ENCODE results near the gene INTS11.

Gene INTS11

GRCh38 chr1:1358433-1359271, 34.2 kb upstream of the INTS11 start, which contains the start of gene MXRA8:
MXRA8 (minus strand) TSS chr1:1358555; CDS start chr1:1358504, 51 bp downstream.
- Histone ChIP-seq H3K36me3 (ENCODE audit: control insufficient read depth in 2 of 2, insufficient read depth in 1 of 2, low read length in 2 of 2) (no peaks in the 10 kb centered on the region), H3K4me1 (ENCODE audit: control insufficient read depth, insufficient read depth, low read length) (peaks cover 4% of the 10 kb centered on the region; the same call in 1 of the 2 replicates), H3K4me3 (ENCODE audit: low read depth, low read length) (no peak within 1 kb of the TSS), H3K27ac (ENCODE audit: extremely low read depth, low read depth, low read length) (no peak within 1 kb of the TSS), H3K9me3 (ENCODE audit: control insufficient read depth, insufficient read depth, low read depth, low read length) (no peaks in the 10 kb centered on the region)
- ChIA-PET CTCF (no interaction called here), POLR2A (no interaction called here)
- TF ChIP-seq, protein P1, sequence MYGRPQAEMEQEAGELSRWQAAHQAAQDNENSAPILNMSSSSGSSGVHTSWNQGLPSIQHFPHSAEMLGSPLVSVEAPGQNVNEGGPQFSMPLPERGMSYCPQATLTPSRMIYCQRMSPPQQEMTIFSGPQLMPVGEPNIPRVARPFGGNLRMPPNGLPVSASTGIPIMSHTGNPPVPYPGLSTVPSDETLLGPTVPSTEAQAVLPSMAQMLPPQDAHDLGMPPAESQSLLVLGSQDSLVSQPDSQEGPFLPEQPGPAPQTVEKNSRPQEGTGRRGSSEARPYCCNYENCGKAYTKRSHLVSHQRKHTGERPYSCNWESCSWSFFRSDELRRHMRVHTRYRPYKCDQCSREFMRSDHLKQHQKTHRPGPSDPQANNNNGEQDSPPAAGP (tag by site-specific recombination; IDR thresholded peaks at IDR 0.05): peak; percentile 34; the same call in 1 of the 2 replicates
- TF ChIP-seq ZNF121 (tag by site-specific recombination; IDR thresholded peaks at IDR 0.05): no peak
- TF ChIP-seq SP7 (tag by site-specific recombination; IDR thresholded peaks at IDR 0.05): 0 out of 2 replicates have a peak, but pooled peaks have one; percentile 23
- peak; percentile 6; the same call in 1 of the 2 replicates for TF ChIP-seq KLF1 (tag by site-specific recombination; IDR thresholded peaks at IDR 0.05)
- peak; percentile 33; the same call in 1 of the 2 replicates for TF ChIP-seq SP2 (tag by site-specific recombination; IDR thresholded peaks at IDR 0.05)
- TF ChIP-seq, protein P2, sequence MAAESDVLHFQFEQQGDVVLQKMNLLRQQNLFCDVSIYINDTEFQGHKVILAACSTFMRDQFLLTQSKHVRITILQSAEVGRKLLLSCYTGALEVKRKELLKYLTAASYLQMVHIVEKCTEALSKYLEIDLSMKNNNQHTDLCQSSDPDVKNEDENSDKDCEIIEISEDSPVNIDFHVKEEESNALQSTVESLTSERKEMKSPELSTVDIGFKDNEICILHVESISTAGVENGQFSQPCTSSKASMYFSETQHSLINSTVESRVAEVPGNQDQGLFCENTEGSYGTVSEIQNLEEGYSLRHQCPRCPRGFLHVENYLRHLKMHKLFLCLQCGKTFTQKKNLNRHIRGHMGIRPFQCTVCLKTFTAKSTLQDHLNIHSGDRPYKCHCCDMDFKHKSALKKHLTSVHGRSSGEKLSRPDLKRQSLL (tag by site-specific recombination; IDR thresholded peaks at IDR 0.05): peak; percentile 48; the same call in 1 of the 2 replicates
- TF ChIP-seq ZNF391 (tag by site-specific recombination; IDR thresholded peaks at IDR 0.05; ENCODE audit: borderline replicate concordance, low read depth): no peak
- TF ChIP-seq GLIS1 (tag by site-specific recombination; IDR thresholded peaks at IDR 0.05): peak; percentile 53; the same call in 1 of the 2 replicates
- TF ChIP-seq ZNF830 (tag by site-specific recombination; IDR thresholded peaks at IDR 0.05; ENCODE audit: low read depth): no peak
- TF ChIP-seq ZNF639 (tag by site-specific recombination; IDR thresholded peaks at IDR 0.05): no peak
- peak; percentile 59 for TF ChIP-seq GLIS2 (tag by site-specific recombination; IDR thresholded peaks at IDR 0.05)
- peak; percentile 39; the same call in 1 of the 2 replicates for TF ChIP-seq ZNF629 (tag by site-specific recombination; IDR thresholded peaks at IDR 0.05)
- TF ChIP-seq ZNF426 (tag by site-specific recombination; IDR thresholded peaks at IDR 0.05): no peak
- no peak for TF ChIP-seq ZFP41 (tag by site-specific recombination; IDR thresholded peaks at IDR 0.05; ENCODE audit: borderline replicate concordance)
- 0 out of 2 replicates have a peak, but pooled peaks have one; percentile 19 for TF ChIP-seq ZFHX2 (tag by site-specific recombination; conservative IDR thresholded peaks at IDR 0.05)
- TF ChIP-seq, protein P3, sequence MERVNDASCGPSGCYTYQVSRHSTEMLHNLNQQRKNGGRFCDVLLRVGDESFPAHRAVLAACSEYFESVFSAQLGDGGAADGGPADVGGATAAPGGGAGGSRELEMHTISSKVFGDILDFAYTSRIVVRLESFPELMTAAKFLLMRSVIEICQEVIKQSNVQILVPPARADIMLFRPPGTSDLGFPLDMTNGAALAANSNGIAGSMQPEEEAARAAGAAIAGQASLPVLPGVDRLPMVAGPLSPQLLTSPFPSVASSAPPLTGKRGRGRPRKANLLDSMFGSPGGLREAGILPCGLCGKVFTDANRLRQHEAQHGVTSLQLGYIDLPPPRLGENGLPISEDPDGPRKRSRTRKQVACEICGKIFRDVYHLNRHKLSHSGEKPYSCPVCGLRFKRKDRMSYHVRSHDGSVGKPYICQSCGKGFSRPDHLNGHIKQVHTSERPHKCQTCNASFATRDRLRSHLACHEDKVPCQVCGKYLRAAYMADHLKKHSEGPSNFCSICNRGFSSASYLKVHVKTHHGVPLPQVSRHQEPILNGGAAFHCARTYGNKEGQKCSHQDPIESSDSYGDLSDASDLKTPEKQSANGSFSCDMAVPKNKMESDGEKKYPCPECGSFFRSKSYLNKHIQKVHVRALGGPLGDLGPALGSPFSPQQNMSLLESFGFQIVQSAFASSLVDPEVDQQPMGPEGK (tag by site-specific recombination; IDR thresholded peaks at IDR 0.05): 0 out of 2 replicates have a peak, but pooled peaks have one; percentile 57

DNA sequence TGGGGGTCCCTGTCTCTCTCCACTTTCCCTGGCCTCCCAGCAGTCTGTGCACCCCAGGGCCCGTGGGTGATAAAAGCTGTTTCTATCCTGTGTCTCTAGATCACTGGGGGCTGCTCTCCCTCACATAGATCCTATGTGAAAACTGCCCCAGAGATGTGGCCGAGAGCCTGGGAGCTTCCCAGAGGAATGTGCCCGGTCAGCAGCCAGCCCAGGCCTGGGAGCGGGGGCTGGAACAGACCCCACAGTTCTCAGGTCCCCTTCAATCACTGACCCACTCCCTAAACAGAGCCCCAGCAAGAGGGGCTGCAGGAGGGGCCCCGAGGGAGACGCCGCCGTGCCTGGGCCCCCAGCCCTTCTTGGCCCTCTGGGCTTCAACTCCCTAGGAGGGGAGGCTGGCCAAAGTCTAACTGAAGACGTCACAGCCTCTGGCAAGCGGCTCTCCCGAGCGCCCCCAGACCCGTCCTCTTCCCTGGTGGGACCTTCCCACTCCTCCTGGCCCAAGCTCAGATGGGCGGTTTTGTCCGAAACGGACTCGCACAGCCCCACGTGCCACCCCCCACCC, 33.5 kb upstream of the INTS11 start:
- H3K36me3 ChIP-seq (ENCODE audit: control insufficient read depth in 2 of 2, insufficient read depth in 1 of 2, low read length in 2 of 2): no peaks in the 10 kb centered on the region
- no peak for TF ChIP-seq GLI2 (tag by site-specific recombination; IDR thresholded peaks at IDR 0.05; ENCODE audit: borderline replicate concordance, low read depth)
- 0 out of 2 replicates have a peak, but pooled peaks have one; percentile 52 for TF ChIP-seq IKZF3 (tag by site-specific recombination; IDR thresholded peaks at IDR 0.05)
- peaks cover 7% of the 10 kb centered on the region; the same call in 1 of the 2 replicates for H3K4me1 ChIP-seq (ENCODE audit: control insufficient read depth, insufficient read depth, low read length)
- H3K9me3 ChIP-seq (ENCODE audit: control insufficient read depth, insufficient read depth, low read depth, low read length): no peaks in the 10 kb centered on the region
- no peak overlapping the region for H3K27ac ChIP-seq (ENCODE audit: extremely low read depth, low read depth, low read length)
- ChIA-PET CTCF (no interaction called here), POLR2A (no interaction called here)
- H3K4me3 ChIP-seq (ENCODE audit: low read depth, low read length): no peak overlapping the region

Measured in HEK293 (cell line).